Measurements from ENCODE around the gene FBXL7.

DNA sequence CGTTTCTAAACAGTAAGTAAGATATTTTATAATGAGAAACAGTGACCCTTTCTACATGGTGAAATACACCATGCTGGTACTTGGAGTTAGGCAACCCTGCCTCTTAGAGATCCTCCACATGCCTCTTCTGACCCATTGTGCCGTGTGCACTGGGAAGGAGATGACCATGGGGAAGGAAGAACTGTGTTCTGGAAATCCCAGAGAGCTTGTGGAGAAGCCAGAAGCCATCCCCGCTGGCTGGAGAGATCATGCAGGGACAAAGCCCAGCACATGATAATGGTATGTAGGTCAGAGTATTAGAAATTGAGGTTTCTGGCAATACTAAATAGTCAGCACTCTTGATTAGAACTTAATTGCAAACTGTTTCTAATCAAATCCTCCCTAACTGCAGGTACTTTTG, 307.3 kb downstream of the FBXL7 start:
- TF ChIP-seq, protein P1, sequence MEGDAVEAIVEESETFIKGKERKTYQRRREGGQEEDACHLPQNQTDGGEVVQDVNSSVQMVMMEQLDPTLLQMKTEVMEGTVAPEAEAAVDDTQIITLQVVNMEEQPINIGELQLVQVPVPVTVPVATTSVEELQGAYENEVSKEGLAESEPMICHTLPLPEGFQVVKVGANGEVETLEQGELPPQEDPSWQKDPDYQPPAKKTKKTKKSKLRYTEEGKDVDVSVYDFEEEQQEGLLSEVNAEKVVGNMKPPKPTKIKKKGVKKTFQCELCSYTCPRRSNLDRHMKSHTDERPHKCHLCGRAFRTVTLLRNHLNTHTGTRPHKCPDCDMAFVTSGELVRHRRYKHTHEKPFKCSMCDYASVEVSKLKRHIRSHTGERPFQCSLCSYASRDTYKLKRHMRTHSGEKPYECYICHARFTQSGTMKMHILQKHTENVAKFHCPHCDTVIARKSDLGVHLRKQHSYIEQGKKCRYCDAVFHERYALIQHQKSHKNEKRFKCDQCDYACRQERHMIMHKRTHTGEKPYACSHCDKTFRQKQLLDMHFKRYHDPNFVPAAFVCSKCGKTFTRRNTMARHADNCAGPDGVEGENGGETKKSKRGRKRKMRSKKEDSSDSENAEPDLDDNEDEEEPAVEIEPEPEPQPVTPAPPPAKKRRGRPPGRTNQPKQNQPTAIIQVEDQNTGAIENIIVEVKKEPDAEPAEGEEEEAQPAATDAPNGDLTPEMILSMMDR (IDR thresholded peaks at IDR 0.05), result no peak
- TF ChIP-seq POLR2A (IDR thresholded peaks at IDR 0.05), result no peak

Measured in lower leg skin (tissue), 3 donors.